GM12872 (cell line): ENCODE measurements around the gene RALY.

Source experiments
- CTCF ChIP-seq: IDR thresholded peaks from 3 replicates; pipeline ENCODE4 v1.5.1; 2011; ENCODE audit warnings: low read depth, mild to moderate bottlenecking, low read length, moderate library complexity; ENCODE audit not compliant: insufficient read depth

Gene RALY

DNA sequence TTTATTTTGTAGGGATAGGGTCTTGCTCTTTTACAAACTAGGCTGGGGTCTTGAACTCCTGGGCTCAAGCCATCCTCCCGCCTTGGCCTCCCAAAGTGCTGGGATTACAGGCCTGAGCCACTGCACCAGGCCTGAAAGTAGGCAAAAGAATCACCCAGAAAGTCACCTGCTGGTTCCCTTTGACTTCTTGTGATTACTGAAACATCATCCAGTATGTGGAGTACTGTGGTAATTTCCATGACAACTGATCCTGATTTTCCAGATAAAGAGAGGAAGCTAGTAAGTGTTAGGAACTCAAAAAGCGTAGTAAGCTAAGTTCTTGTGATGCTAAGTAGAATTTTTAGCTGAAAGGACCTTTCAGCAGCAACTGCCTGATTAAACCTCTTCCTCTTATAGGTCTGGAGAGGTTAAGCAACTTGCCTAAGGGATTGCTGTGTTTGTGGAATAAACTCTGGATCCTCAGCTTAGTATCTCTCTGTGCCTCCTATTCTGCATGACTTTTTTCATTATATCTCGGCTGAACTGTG lies 16.8 kb downstream of the RALY start:
- no peak for TF ChIP-seq CTCF

GRCh38 chr20:34011275-34011674 lies 17.6 kb downstream of the RALY start:
- no peak for TF ChIP-seq CTCF

DNA sequence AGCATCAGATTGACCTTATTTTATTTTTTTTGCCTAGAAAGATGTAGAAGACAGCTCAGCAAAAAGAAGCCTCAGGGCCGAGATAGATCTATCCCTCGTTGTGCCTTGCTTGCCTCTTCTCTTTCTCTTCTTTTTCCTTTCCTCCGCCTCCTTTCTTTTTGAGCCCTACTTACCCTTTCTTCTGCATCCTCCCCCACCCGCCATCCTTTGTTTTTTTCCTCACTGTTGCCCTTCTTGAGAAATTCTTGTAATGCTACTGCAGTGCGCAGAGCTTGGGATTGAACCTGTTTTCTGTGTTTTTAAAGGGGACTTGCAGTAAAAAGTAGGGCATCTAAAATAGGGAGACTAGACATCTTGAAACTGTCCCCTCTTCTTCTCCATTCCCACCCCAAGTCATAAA lies 18.6 kb downstream of the RALY start:
- TF ChIP-seq CTCF, result no peak

- TF ChIP-seq CTCF, result no peak
These were observed 19.0 kb downstream of the RALY start for GRCh38 chr20:34012735-34013134.

GRCh38 chr20:34013554-34013953 lies 19.8 kb downstream of the RALY start:
- no peak for TF ChIP-seq CTCF

GRCh38 chr20:34014878-34015277 lies 21.2 kb downstream of the RALY start:
- no peak for TF ChIP-seq CTCF

- TF ChIP-seq CTCF, result no peak
These were observed 22.0 kb downstream of the RALY start for GRCh38 chr20:34015401-34016335.
